Stimulated activated CD4-positive, alpha-beta T cell treated with anti-CD3 and anti-CD28 coated beads, Interleukin-1b, Interleukin-23, amount 100 ng/mL, for 48 hours (primary cell): ENCODE data around the gene CCDC191.

Experiments used
- DNase-seq: peaks from one replicate; pipeline ENCODE4 v3.0.0-alpha.2; 2020

CCDC191 gene

GRCh38 chr3:113954091-113954685 is 102.1 kb downstream of the CCDC191 start:
- no peak for DNase-seq

GRCh38 chr3:113953677-113954076 is 102.6 kb downstream of the CCDC191 start:
- no peak for DNase-seq

GRCh38 chr3:113952921-113953320 is 103.4 kb downstream of the CCDC191 start:
- no peak for DNase-seq

- peak; percentile 9 for DNase-seq
Measured at GRCh38 chr3:113948015-113948917, 108.1 kb downstream of the CCDC191 start.

GRCh38 chr3:113947372-113948014 is 108.8 kb downstream of the CCDC191 start, which contains the start of gene ZDHHC23:
ZDHHC23 (plus strand) TSS chr3:113948013; CDS start chr3:113948803, 790 bp downstream.
- DNase-seq = peak; percentile 28

GRCh38 chr3:113946831-113947230 is 109.5 kb downstream of the CCDC191 start:
- DNase-seq = no peak

GRCh38 chr3:113927556-113927955 is 128.8 kb downstream of the CCDC191 start:
- no peak for DNase-seq

- no peak for DNase-seq
Measured at GRCh38 chr3:113914646-113915045, 141.7 kb downstream of the CCDC191 start.
